ENCODE data around the gene FGFR3. TPM values are rescaled to one million over a fixed set of nuclear protein-coding genes. Genes with fewer than 3 reads are reported as not detected.

The FGFR3 gene
- total RNA-seq, 1 experiment from 2014 or later, result 0.46 TPM

Other genes starting within 250 kb of the FGFR3 start
- 3.5 and 10.9 TPM in 2 replicates for gene FAM53A, start 109.0 kb upstream of the FGFR3 start, total RNA-seq (2014; rRNA removed; shearing (Covaris generic))
- 126 and 156 TPM in 2 replicates for gene SLBP, start 81.0 kb upstream of the FGFR3 start, total RNA-seq (2014; rRNA removed; shearing (Covaris generic))
- 19.9 and 20.6 TPM in 2 replicates for gene TMEM129, start 72.0 kb upstream of the FGFR3 start, total RNA-seq (2014; rRNA removed; shearing (Covaris generic))
- gene TACC3, start 71.8 kb upstream of the FGFR3 start, total RNA-seq (2014; rRNA removed; shearing (Covaris generic)), result 24.5 and 34.9 TPM in 2 replicates
- 48.9 and 56.6 TPM in 2 replicates for gene LETM1, start 62.9 kb downstream of the FGFR3 start, total RNA-seq (2014; rRNA removed; shearing (Covaris generic))
- gene NSD2, start 78.1 kb downstream of the FGFR3 start, total RNA-seq (2014; rRNA removed; shearing (Covaris generic)), result 60.2 and 75.1 TPM in 2 replicates
- gene NELFA, start 215.7 kb downstream of the FGFR3 start, total RNA-seq (2014; rRNA removed; shearing (Covaris generic)), result 22.9 and 27.4 TPM in 2 replicates

Measured in Daoy (cell line).